NCI-H774 (cell line): ENCODE measurements around the gene STUB1.
"Not testable (repeated sequence)": the region's sequence is repeated elsewhere in the genome, so short reads cannot be mapped to it uniquely, and the experiment has no call there.

Experiments
- DNase-seq: peaks from one replicate; lab custom pipeline; 2025; lab: John Stamatoyannopoulos, UW

The STUB1 gene

DNA sequence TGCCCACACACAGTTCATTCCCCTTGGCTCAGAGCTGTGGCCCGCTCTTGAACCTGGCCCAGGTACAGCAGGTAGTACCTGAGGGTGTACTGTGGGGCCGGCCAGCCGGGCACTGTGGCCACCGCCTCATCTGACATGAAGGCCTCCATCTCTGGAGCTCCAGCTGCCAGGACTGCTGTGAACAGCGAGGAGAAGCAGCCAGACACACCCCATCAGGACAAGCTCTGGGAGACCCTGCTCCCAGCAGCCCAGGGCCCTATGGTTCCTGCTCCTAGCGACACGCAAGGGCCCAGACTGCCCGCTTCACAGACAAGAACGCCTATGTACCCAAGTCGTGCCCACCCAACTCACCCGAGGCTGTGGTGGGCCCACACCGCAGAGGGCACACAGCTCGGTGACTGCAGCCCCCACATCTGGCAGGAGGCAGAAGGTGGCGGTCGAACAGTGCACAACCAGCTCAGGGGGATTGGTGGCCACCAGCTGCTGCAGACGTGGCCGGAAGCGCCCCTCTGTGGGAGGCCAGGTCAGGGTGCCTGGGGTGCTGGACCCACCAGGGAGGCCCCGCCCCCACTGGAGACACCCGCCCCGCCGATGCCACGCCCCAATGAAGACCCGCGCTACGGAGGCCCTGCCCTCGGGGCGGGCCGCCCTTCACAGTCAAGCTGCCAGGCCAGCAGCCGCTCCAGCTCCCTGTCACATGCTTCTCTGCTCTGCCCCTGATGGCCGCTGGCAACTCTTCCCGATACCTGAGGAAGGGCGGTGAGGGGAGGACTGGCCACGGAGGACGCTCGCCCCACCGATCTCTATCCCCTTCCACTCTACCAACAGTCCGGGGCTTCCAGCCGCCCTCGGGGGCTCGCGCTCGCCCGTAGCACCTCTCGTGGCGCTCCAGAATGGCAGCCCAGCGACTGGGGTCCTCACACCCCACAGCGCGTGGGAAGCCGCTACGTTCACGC lies 1.1 kb upstream of the STUB1 start:
- DNase-seq = peak; percentile 58

- DNase-seq = no peak
Observed at GRCh38 chr16:680625-680945, 375 bp downstream of the STUB1 start.

DNA sequence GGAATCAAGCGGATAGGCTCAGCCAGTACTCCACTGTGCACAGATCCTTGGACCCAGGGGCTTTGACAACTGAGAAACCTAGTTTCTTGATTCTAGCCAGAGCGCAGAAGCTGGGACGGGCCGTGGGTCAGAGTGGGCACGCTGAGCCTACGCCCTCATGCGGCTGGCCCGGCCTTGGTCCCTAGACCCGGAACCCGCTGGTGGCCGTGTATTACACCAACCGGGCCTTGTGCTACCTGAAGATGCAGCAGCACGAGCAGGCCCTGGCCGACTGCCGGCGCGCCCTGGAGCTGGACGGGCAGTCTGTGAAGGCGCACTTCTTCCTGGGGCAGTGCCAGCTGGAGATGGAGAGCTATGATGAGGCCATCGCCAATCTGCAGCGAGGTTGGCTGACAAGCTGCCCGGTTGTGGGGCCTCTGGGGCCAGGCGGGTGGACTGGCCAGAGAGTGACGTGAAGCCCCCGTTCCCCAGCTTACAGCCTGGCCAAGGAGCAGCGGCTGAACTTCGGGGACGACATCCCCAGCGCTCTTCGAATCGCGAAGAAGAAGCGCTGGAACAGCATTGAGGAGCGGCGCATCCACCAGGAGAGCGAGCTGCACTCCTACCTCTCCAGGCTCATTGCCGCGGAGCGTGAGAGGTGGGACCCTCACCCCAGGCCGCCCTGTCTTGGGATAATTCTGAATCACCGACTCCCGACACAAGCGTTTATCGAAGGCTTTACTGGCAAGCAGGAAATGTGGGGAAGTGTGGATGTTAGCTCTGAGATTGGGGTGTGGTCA lies 946 bp downstream of the STUB1 start:
- no peak for DNase-seq

GRCh38 chr16:681746-682427 lies 1.7 kb downstream of the STUB1 start:
- no peak for DNase-seq

- no peak for DNase-seq
Observed at GRCh38 chr16:682493-683395, 2.5 kb downstream of the STUB1 start.

DNA sequence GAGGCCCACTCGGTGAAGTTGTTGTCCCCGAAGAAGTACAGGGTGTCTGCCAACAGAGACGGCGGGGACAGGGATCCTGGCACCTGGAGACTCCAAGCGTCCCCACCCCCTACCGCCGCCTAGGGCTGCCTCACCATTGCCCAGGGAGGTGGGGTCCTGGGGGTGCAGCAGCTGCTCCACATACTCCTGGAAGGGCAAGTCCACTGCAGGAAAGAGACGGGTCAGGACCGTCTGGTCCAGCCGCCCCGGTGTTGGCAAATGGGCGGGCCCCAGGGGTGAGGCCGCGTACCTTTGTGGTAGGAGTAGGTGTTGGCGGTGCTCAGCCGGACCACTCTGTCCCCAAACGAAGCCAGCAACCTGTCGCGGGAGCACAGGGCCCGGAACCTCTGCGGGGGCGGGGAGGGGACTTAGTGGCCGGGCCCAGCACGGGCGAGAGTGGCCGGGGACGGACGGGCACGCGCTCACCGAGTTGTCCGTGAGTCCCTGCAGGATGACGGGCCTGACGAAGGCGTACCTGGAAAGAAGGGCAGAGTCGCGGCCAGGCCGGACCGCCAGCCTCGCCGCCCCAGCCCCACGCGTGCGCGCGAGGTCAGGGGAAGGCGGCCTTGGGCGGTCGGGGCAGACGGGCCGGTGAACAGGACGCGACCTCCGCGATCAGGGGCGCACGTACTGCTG lies 3.3 kb downstream of the STUB1 start:
- DNase-seq = no peak

GRCh38 chr16:684071-684794 lies 4.0 kb downstream of the STUB1 start, which contains the start of gene JMJD8:
Gene JMJD8, minus strand, starts transcription at chr16:684334. Its CDS starts 15 bp downstream, at chr16:684319.
- peak; percentile 90 for DNase-seq

DNA sequence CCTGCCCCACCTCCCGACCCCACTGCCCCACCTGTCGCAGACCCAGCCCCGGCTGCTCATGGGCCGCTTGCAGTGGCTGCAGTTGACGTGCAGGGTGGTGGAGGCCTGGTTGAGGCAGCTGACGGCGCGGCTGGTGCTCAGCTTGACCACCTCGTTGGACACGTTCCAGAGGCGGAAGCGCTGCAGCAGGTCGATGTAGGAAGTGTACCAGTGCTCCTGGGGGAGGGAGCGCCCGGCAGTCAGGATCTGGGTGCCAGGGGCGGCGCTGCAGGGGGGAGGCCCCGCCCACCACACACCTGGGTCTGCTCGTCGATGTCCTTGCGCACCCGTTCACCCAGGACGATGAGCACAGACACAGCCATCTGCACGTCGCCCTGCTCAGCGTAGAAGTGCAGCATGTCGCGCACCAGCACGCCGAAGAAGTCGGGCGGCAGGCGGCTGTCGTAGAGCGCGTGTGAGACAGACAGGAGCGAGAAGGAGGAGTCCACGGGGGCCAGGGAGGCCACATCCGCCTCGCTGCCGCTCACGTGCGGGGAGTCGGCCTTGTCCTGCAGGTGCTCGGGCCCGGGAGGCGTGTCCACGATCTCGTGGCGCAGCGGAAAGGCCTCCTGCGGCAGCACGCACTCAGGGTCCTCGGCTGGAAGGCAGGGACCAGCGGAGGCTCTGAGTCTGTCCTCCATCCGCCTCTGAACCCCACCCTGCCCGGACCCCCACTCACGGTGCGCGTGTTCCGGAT lies 4.9 kb downstream of the STUB1 start:
- no peak for DNase-seq

DNA sequence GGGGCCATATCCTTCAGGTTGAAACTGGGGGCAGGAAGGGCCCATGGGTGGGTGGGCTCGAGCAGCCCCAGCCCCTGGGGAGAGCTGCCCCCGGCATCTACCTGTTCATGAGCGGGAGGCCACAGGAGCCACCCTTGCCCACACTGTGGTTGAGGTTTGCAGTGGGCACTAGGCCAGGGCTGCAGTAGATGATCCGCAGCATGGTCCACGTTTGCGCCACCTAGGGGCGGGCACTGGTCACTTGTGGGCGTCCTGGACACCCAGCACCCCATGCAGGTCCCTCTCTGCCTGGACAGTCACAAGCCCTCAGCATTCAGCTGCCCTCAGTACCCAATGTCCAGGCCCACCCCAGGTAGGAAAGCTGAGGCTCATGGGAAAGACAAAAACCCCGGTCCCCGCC lies 5.8 kb downstream of the STUB1 start:
- DNase-seq = no peak

GRCh38 chr16:686459-687260 lies 6.5 kb downstream of the STUB1 start:
- DNase-seq = no peak

DNA sequence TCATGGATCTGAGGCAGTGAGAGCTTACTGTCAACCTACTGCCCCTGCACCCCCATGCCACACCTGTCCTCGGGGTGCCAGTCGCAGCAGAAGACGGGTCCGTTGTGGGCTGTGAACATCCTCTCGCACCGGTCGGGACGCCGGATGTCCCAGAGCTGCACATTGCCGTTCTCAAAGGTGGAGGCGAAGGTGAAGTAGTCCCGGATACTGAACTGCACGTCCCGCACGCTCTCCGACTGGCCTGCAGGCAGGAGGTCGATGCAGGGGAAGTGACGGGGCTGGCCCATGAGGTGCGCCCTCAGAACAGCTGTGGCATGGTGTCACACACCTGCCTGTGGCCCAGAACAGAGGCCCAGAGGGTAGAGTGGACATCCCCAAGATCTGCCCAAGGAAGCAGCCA lies 7.3 kb downstream of the STUB1 start:
- DNase-seq = no peak

GRCh38 chr16:689175-689897 lies 9.1 kb downstream of the STUB1 start:
- no peak for DNase-seq

DNA sequence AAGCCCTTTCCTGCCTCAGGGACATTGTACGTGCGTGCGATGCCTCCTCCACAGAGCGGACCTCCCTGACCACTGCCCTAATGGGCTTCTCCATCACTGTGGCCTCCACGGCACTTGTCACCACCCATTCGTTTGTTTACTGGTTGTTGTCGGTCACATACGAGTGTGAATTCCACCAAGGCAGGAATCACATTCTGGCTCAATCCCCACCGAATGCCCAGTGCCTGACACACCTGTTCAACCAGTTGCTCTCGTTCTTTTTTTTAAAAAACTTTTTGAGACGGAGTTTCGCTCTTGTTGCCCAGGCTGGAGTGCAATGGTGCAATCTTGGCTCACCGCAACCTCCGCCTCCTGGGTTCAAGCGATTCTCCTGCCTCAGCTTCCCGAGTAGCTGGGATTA lies 11.0 kb downstream of the STUB1 start:
- not testable (repeated sequence) for DNase-seq

- DNase-seq = no peak
Observed at GRCh38 chr16:692356-693108, 12.3 kb downstream of the STUB1 start.

DNA sequence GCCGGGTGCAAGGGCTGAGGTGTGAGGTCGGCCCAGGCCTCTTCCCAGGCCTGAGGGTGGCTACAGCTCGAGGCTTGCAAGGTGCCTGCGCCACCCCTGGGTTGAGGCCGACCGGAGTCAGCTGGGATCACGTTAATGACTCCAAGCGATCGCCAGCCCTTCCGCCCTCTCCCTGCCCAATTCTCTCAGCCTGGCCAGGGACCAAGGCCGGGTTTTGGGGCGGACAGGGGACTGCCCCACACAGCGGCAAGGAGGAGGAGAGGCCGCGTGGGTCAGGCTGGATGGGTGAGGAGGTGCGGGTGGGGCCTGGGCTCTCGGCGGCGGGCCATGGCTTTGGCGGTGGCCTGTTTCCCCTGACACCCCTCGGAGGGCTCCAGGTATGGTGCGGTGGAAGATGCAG lies 13.2 kb downstream of the STUB1 start:
- DNase-seq = no peak

- no peak for DNase-seq
Observed at GRCh38 chr16:693766-694165, 13.6 kb downstream of the STUB1 start.

DNA sequence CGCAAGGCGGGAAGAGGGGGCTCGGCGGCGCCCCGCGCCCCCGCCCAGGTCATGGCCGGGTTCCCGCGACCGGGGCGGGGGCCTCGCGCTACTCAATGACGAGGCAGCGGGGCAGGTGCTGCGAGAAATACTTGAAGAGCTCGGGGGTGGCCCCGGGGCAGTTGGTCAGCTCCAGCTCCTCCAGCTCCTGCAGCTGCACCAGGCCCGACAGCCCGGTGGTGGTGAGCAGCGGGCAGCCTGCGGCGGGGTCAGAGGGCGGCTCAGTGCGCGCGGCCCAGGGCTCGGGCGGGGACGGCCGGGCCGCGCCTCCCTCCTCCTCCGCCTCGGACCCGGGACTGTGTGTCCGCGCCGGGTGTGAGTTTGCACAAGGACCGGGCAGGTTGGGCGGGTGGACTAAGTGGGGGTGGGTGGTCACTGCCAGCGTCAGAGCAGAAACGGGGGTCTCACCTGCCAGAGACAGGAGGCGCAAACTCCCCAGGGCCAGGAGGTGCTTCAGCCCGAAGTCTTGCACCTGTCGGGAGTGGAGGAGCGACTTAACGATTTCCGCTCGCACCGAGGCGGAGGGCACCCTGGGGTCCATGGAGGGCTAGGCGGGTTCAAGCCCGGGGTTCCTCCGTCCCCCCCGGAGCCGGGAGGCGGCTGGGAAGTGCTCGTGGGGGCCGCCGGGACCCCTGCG lies 14.1 kb downstream of the STUB1 start:
- no peak for DNase-seq
